Stimulated activated CD4-positive, alpha-beta T cell treated with anti-CD3 and anti-CD28 coated beads, Interleukin-2, amount 100 ng/mL, for 48 hours (primary cell): Measurements from ENCODE around the gene BEND6.

Experiments used
- DNase-seq, 2 donors: peaks; one replicate each; pipeline ENCODE4 v3.0.0-alpha.2; 2020

The BEND6 gene, protein sequence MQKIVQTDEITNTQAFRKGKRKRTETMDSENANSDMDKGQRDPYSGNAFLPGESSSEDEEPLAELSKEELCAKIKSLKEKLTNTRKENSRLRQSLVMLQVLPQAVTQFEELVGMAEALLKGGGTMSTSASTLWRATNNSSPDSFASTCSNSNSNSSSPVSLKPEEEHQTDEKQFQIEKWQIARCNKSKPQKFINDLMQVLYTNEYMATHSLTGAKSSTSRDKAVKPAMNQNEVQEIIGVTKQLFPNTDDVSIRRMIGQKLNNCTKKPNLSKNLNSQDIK

DNA sequence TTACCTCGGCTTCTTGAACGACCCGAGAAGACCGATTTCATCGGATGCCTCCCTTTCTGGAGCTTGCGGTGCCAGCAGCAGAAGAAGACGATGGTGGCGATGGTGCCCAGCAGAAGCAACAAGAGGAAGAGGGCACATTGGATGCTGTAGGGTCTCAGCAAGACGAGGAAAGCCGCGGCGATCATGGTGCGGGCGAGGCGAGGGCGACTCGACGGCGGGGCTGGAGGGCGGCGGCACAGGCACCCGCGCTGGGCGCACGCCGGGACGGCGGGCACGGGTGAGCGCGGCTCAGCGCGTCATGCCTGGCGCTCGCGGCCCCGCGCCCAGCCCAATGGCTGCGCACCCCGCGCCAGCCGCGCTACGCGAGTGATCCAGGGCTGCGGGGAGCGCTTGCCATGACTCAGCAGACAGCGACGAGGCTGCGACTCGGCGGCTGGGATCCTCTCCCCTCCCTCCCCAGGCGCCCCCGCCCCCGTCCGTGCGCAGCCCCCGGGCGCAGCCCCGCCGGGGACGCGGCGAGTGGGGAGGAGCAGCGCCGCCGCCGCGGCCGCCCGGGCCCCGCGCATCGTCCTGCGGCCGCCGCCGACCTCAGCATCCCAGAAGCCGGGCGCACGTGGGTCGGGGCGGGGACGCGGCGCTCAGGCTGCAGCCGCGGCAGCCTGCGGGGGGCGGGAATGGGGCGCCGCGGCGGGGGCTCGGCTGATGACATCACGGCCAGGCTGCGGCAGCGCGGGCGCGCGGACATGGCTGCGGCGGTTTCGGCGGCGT, at the start of gene BEND6:
Gene BEND6, plus strand, starts transcription at position 705 of the 768 bp plus-strand sequence. CDS start 26,704 bp downstream, outside the sequence.
- DNase-seq, result peak in 1 of 2 donors; percentile 20

DNA sequence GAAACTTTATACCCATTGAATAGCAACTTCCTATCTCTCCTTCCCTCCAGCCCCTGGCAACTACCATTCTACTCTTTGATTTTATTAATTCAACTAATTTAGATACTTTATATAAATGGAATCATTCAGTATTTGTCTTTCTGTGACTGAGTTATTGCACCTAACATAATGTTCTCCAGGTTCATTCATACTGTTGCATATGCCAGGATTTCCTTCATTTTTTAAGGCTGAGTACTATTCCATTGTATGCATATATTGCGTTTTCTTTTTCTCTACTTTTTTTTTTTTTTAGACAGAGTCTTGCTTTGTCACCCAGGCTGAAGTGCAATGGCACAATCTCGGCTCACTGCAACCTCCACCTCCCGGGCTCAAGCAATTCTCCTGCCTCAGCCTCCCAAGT, 49.5 kb upstream of the BEND6 start:
- DNase-seq, result no peak

DNA sequence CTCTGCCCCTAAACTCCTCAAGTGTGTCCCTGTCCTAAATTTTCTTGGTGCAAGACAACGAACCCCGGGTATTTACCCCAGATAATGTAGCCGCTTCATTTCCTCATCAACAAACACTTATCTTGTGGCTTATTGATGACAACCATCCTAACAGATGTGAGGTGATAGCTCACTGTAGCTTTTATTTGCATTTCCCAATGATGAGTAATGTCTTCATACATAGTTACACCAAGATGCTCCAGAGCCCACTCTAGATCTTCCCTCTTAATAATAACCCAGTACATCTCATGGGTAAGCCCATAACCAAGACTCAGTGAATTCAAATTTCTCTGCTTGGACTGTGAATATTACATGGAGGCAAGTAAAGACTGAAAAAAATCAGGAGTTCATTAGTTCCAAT, 48.2 kb upstream of the BEND6 start:
- DNase-seq, result no peak

DNA sequence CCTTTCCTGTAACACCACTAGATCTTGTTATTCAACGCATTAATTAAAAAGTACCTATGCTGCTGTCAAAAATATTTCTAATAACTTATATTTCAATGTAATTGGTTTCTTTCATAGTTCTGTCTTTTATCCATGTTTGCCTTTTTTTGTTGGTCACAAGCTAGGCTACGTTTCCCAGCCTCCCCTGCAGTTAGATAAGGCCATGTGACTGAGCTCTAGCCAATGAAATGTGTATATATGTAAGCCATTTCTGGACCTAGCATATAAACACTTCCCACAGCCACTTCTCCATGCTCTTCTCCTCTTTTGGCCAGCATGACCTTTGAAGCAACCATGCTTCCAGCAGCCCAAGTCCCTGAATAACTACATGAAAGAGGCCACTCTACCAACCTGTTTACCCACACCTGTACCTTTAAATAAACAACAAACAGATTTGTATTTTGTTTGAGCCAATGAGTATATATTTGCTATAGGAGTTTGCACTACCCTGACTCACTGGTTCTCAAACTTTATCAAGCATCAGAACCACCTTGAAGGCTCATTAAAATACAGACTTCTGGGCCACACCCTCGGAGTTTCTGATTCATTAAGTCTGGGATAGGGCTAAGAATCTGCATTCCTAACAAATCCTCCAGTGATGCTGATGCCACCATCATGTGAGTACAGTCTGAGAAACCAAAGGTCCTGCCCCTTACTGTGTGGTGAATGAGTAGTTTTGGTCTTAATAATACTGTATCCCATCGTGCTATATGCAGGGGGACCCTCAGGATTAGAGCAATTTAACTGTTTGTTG, 45.6 kb upstream of the BEND6 start:
- DNase-seq, result no peak

DNA sequence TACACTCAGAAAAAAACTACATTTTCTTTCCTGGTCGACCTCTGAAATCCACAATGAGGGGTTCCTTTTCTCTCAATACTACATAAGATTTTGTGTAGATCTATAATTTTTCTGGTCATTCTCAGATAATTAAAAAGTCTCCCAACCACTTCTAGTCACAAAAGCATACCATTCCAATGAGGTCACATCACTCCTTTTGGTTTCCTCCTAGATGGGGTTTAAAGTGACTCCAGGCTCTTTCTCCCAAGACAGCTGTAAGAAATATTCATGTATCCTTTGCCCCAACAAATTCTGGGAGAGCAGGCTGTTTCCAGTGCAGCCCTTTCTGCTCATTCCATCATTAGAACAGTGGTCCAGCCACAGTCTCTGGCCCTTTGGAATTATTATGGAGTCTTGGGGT, 43.1 kb upstream of the BEND6 start:
- DNase-seq, result no peak

DNA sequence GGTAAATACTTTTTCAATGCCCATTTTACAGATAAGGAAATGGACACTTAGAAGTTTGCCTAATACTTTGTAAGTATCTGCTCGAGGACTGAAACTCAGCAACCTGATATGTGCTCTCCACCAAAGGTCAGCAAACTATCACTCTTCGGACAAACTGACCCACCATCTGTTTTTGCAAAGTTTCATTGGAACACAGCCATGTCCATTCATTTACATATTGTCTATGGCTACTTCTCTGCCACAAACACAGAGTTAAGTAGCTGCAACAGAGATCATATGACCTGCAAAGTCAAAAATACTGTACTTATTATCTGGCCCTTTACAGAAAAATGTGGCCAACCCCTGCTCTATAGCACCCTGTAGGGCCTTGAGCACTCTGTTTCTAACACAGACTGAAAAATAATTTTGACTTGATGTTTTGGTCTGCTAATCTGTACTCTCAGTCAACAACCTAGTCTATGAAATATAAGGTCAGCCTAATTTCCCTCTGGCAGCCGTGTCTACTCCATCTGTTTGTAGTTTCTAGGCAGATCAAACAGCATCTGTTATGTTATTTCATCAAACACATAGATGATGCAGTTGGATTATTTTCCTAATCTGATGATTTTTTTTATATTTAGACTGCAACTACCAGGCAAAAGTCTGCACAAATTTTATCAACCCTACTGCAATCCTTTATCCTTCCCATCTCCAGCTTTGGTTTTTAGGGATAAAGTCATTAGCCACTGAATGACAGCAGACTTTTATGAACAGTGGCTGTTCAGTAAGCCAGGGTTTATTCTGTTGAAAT, 41.4 kb upstream of the BEND6 start:
- DNase-seq, result no peak

DNA sequence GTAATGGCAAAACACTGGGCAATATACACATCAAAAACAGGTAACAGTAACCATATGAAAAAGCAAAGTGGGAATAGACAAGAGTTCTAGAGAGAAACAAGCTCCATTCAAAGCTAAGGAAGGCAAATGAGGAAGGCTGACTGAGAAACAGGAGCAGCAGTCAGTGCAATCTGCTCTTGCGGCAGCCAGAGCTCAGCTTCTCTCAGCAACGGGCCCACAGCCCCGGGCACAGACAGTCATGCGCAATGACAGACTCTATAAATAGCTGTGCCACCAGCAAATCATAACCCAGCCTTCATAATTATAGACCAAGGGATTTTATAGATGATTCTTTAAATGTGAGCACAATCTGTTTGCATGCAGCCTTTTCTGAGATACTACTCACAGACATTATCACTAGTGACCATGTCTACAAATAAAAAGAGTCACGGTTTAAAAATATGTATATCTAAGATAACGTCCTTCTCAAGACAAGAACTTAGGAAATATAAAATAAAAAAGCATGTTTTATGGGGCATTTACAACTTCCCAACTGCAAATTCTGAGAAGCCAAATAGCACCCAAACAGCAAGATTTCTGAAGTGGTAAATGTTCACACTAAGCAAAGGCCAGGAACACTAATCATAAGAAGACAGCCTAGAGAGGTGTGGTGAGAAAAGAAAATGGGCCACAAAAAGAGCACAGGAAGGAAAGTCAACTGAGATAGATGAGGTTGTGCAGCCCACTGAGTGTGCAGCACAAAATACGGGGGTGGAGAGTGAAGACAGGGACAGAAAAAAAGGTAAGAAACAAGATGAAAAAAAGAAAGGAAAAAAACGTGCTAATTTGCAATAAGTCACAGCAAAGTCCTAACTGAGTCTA, 39.9 kb upstream of the BEND6 start:
- no peak for DNase-seq

DNA sequence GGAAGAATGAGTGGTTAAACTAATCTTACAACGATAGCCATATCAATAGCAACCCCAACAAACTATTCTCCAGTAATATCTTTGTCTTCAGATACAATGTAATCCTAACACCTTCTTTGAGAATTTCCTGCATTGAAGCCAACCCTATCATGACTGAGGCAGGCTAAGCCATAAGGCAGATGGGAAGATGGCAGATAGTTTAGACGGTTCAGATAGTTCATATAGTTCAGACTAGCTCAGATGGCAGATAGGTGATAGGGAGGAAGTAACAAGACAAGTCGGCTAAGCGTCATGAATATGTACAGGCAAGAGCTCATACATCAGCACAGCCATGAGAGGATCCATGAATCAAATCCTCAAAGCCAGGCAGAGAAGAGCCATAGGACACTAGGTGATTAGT, 39.1 kb upstream of the BEND6 start:
- no peak for DNase-seq

DNA sequence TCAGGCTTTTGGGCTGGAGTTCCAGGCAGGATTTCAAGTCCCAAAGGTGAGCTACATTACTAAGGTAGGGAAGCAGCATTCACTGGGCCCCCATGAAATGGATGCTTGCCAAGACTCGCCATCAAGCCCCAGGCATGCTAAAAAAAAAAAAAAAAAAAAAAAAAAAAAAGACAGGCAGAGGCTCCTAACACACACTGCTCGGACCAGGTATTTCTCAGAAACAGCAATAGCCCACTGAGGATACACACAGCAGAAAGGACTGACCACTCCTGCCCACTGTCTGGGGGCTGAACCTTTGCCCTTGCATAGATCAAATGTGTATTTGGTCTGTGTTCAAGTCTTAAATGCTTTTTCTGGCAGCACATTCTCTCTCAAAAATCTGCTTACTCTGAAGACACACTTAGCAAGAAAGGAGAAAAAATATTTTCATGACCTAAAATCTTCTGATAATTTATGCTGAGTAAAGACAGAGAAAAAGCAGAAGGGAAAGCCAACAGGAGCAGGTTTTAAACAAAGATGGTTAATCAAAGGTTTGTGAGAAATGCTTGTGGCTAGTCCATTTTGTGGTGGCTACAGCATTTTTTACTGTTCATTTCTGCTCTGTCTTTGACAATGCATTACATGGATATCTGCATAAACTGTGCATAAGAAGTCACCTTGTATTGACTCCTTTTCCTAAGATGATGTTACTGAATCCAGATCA, 37.9 kb upstream of the BEND6 start:
- DNase-seq, result no peak

DNA sequence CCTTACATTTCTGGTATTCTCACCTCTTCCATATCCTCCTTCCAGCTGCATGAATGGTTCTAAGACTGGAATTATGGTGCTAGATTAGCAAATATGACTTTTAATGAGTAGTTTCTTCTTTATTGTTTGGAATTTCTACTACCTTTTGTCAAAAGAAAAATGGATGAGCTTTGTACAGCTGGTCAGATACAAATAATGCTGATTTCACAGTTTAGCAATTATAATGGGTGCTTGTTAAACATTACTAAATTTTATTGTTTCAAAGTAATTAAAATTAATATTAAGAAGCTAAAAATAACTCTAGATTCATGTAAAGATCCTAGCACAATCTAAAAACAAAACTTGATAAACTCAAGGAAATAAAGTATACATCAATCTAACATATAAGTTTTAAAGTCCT, 32.3 kb upstream of the BEND6 start:
- no peak for DNase-seq

DNA sequence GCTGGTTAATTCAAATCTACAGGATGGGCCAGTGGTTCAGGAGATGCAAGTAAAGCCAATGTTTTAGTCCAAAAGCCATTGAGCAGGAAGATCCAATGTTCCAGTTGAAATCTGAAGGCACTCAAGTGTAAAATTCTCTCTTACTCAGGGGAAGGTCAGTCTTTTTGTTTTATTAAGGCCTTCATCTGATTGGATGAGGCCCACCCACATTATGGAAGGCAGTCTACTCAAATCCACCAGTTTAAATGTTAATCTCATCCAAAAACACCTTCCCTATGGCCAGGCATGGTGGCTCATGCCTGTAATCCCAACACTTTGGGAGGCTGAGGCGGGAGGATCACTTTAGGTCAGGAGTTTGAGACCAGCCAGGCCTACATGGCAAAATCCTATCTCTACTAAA, 31.3 kb upstream of the BEND6 start:
- DNase-seq, result no peak

DNA sequence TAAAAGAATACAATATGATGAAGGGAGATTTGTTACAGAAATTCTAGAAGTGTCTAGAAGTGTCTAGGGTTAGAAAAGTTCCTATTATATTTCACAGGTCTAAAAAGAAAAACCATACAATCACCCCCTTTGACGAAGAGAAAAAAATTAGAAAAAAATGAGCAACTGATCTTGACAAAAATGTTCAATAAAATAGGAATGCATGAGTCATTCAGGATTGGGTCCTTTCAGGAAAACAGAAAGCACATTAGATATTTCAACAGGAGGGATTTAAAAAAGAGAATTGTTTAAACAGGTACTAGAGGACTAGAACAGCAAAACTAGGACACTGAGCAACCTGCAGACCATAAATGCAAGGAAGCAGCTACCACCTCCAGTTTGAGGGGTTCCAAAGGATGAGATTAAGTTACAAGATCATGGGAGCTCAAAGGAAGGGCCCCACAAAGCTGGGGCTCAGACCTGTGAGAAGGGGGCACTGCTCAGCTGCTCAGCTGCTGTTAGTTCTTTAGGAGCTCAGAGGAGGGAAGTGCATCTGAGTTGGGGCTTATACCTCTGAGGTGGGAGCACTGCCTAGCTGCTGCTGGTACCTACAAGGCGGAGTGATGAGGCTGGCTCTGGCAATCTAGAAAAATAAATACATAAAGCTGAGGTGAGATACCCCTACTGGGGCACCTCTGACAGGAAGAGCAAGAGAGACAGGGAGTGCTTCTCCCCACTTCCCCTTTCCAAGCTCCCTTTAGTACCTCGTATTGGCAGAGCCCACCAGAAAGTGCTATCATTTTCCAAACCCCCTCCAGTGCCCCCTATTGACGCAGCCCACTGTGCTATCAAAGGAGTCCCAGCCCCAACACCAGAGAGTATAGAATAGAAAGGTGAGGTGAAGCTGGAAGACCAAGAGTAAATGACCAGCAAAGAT, 27.1 kb upstream of the BEND6 start:
- no peak for DNase-seq

DNA sequence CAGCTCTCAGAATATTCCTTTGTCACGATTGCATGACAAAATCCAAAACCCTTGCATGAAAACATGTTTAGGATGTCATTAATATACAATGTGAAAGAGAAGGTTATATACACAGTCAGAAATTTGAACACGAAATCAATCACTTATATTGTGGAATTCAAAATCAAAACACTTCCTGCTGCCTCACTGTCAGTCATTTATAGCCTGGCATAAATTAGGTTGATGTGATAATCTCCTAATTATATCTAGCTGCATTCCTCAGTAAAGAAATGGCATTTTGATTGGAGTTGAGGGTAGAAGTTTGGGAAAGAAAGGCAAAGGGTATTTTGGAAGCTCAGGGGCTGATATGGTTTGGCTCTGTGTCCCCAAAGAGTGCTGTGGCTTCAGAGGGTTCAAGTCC, 24.1 kb upstream of the BEND6 start:
- DNase-seq, result no peak

DNA sequence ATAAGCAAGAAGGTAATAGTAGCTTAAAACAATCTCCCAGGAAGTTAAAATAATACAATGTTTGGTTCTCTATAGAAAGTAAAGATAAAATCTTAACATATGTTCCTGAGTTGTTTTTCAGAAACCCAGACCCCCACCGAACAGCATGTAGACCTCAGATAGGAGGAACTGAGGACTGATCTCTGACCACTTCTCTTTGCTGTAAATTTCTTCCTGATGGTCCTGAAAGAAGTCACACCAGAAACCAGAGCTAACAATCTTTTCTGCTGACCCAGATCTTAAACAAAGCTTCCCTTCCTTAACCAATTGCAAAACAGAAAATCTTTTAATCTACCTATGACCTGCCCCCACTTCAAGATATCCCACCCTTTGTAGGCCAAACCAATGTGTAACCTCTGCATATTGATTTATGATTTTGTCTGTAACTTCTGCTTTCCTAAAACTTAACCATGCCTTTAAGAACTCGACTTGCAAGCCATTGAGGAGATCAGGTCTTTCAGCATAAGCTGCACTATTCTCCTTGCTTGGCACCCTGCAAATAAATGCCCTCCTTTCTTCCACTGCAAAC, 21.9 kb upstream of the BEND6 start:
- no peak for DNase-seq

DNA sequence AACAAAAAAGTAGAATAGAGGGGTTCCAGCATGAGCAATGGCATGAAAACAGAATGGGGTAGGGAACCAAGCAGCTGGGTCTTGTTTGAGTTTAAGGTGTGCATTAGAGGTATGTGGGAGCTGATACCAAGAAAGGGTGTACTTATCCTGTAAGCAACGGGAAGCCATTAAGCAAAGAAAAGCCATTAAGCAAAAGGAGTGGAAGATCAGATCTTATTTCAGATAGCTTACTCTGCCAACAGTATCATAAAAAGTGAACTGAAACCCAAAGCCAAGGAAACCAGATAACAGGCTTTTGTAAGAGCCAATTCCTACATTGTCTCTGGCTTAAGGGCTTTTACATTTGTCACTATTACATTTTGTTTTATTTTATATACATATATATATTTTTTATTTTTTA, 21.3 kb upstream of the BEND6 start:
- no peak for DNase-seq

DNA sequence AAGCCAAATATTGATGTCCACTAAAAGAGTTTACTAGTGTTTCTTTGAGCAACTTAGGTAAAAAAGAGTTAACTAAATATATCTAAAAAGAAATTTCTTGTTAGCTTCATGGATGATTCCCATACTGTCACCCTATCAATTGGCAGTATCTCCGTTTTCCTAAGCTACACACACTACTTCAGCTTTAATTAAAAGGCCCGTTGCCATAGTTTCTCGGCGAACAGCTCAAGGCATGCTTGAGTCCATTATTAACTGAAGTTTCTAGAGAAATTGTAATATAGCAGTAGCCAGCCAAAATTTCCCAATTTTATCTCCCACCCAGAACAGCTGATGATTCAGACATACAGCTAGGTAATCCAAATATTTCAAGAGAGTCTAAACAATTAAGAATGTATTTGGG, 20.0 kb upstream of the BEND6 start:
- DNase-seq, result no peak

DNA sequence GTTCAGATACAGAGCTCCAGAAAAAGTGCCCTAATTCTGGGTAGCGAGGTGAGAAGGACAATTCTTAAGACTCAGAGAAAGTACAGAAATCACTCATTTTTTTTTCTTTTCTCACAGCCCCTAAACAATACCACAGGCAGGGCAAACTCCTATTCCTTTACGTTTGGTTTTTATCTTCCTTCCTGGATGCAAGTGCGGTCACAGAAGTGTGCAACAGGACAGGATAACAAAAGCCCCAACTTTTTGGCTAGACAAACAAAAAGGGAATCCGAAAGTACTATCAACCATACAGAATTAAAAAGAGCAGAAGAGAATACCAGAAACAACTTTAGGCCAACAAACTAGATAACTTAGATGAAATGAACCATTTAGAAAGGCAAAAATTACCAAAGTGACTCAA, 18.4 kb upstream of the BEND6 start:
- DNase-seq, result no peak

DNA sequence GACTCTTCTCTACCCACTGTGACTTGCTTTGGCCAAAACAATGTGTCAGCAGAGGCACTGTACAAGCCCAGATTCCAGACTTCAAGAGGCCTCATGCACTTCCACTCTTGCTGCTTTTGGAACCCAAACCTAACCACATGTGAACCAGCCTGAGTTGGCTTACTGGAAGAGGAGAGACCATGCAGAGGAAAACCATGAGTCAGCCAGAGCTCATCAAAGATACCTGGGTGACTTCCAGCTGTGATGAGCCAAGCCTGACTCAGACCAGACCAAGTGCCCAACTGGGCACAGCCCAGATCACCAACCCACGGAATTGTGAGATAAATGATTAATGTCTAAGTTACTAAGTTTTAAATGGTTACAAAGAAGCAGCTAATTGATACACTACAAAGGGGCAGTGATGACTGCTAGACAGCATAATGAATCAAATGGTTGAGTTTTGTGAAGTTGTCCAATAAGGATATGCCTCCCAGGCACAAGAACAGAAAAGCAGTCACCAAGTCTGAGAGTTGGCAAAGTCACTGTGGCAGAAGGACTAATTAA, 16.2 kb upstream of the BEND6 start:
- DNase-seq, result no peak

DNA sequence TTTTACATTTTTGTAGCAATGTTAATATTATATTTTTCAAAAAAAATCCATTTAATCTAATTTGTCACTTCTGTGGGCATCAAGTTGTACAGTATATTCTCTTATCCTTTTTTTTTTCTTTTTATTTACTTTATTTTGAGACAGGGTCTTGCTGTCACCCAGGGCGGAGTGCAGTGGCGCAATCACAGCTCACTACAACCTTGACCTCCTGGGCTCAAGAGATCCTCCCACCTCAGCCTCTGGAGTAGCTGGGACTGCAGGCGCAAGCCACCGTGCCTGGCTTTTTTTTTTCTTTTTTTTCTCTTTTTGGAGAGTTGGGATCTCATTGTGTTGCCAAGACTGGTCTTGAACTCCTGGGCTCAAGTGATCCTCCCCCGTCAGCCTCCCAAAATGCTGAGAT, 14.4 kb upstream of the BEND6 start:
- DNase-seq, result no peak

DNA sequence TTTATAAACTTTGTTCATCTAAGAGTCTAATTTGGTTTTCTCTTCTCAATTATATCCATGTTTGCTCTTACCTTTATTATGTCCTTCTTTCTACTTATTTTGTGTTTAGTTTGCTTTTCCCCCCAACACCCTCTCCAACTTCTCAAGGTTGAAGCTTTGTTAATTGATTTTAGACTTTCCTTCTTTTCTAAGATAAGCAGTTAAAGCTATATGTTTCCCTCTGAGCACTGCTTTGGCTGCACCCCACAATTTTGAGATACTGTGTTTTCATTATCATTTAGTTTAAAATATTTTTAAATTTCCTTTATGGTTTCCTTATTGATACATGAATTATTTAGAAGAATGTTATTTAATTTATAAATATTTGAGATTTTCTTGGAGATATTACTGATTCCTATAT, 13.9 kb upstream of the BEND6 start:
- DNase-seq, result no peak
